Parathyroid adenoma (tissue), 2 donors: Measurements from ENCODE around the gene ABCA3.

Source experiments
- H2AFZ ChIP-seq: fragments of 300-600 bp; sonication (generic); one replicate; pipeline ENCODE4 v1.7.0; 2017; ENCODE audit warnings: antibody characterized with exemption, mild to moderate bottlenecking
- H3K27ac ChIP-seq: fragments of 300-600 bp; sonication (generic); one replicate; pipeline ENCODE4 v1.7.0; 2017
- H3K27me3 ChIP-seq: fragments of 300-600 bp; sonication (generic); one replicate; pipeline ENCODE4 v1.7.0; 2017; ENCODE audit warnings: low read length; ENCODE audit not compliant: control insufficient read depth, insufficient read depth
- H3K36me3 ChIP-seq: fragments of 300-600 bp; sonication (generic); one replicate; pipeline ENCODE4 v1.7.0; 2017; ENCODE audit warnings: low read length; ENCODE audit not compliant: control insufficient read depth, insufficient read depth
- H3K4me1 ChIP-seq: fragments of 300-600 bp; sonication (generic); one replicate; pipeline ENCODE4 v1.7.0; 2017; ENCODE audit warnings: control low read depth
- H3K4me2 ChIP-seq: fragments of 300-600 bp; sonication (generic); one replicate; pipeline ENCODE4 v1.7.0; 2017; ENCODE audit warnings: low read length
- H3K4me3 ChIP-seq: fragments of 300-600 bp; sonication (generic); one replicate; pipeline ENCODE4 v1.7.0; 2017; ENCODE audit warnings: low read depth, low read length
- H3K79me2 ChIP-seq: fragments of 300-600 bp; sonication (generic); one replicate; pipeline ENCODE4 v1.7.0; 2017; ENCODE audit warnings: control low read depth
- H3K9ac ChIP-seq: fragments of 300-600 bp; sonication (generic); one replicate; pipeline ENCODE4 v1.7.0; 2017; ENCODE audit warnings: mild to moderate bottlenecking
- H3K9me3 ChIP-seq: fragments of 300-600 bp; sonication (generic); one replicate; pipeline ENCODE4 v1.7.0; 2017; ENCODE audit warnings: low read length; ENCODE audit not compliant: control insufficient read depth
- CTCF ChIP-seq: fragments of 300-600 bp; sonication (generic); IDR thresholded peaks from one replicate; pipeline ENCODE4 v1.7.0; 2017; ENCODE audit warnings: antibody characterized with exemption, mild to moderate bottlenecking
- donor health status: primary hyperparathyroidism.

ABCA3 gene

DNA sequence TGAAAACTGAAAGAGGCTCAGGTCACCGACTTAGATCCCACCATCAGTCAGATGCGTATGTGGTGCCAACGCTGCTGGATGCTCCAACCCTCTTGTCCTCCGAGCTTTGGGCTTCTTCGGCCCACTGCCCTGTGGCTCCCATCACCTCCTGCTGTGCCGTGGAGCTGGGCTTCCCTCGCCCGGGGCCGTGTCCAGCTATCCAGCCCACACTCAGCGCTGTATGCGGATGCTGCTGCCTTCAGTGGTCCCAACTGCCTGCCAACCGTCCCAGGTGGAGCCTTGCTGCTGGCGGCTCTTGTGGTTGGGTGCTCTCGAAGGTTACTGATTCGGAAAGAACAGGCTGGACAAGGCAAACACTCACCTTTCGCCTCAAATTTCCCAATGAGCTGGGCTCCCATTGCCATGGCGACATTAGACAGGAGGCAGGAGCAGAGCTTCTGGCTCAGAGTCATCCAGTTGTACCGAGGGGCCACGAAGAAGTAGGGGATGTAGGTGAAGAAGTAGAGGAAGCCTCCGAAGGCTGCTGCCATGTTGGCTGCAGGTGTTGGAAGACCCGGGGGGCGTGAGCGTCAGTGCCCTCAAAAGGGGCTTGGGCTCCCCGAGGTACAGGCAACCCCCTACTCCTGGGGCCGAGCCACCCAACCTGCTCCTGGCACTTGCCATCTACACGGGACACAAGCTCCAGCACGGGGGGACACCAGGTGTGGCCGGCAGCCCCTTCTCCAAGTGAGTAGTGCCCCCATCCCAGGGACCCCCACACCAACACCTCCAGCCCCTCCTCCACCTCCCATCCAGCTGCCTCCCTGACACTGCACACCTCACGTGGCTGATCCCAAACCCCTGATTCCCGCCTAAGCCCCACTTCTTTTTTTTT lies 32.2 kb downstream of the ABCA3 start:
- no peak overlapping the region for H3K4me2 ChIP-seq
- H2AFZ ChIP-seq = no peak overlapping the region
- H3K27me3 ChIP-seq = no peaks in the 10 kb centered on the region
- no peaks in the 10 kb centered on the region for H3K79me2 ChIP-seq
- H3K36me3 ChIP-seq = no peaks in the 10 kb centered on the region
- TF ChIP-seq CTCF = no peak
- no peak overlapping the region for H3K4me3 ChIP-seq
- H3K4me1 ChIP-seq = no peaks in the 10 kb centered on the region
- H3K27ac ChIP-seq = no peak overlapping the region
- H3K9ac ChIP-seq = no peak overlapping the region
- H3K9me3 ChIP-seq = no peaks in the 10 kb centered on the region

DNA sequence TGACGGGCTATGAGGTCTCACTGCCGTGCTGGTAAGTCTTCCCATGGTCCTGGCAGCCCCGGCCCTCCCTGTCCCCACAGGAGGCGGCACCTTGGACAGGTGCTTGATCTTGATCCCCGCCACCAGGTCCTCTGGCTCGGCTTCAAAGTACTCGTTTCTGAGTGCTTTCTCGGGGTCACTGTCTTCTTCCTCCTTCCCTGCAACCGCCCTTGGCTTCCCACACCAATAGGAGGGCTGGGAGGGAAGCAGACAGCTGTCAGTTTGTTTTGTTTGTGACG lies 40.7 kb downstream of the ABCA3 start:
- Histone ChIP-seq H2AFZ (no peak overlapping the region), H3K36me3 (no peaks in the 10 kb centered on the region), H3K9ac (no peak overlapping the region), H3K27ac (no peak overlapping the region), H3K9me3 (no peaks in the 10 kb centered on the region), H3K27me3 (no peaks in the 10 kb centered on the region), H3K4me2 (no peak overlapping the region), H3K4me1 (peaks cover 3% of the 10 kb centered on the region), H3K79me2 (no peaks in the 10 kb centered on the region), H3K4me3 (no peak overlapping the region)
- TF ChIP-seq CTCF = no peak

- no peaks in the 10 kb centered on the region for H3K9me3 ChIP-seq
- no peak overlapping the region for H3K9ac ChIP-seq
- no peak overlapping the region for H2AFZ ChIP-seq
- H3K36me3 ChIP-seq = no peaks in the 10 kb centered on the region
- no peak overlapping the region for H3K4me3 ChIP-seq
- H3K4me2 ChIP-seq = no peak overlapping the region
- no peaks in the 10 kb centered on the region for H3K79me2 ChIP-seq
- H3K27ac ChIP-seq = no peak overlapping the region
- no peaks in the 10 kb centered on the region for H3K27me3 ChIP-seq
- H3K4me1 ChIP-seq = peaks cover 3% of the 10 kb centered on the region
- TF ChIP-seq CTCF = no peak
Measured at GRCh38 chr16:2299121-2299914, 41.2 kb downstream of the ABCA3 start.

- H3K36me3 ChIP-seq = no peaks in the 10 kb centered on the region
- H3K9me3 ChIP-seq = no peaks in the 10 kb centered on the region
- no peak overlapping the region for H3K4me2 ChIP-seq
- no peak for TF ChIP-seq CTCF
- no peak overlapping the region for H3K9ac ChIP-seq
- H3K4me3 ChIP-seq = no peak overlapping the region
- H2AFZ ChIP-seq = no peak overlapping the region
- H3K79me2 ChIP-seq = no peaks in the 10 kb centered on the region
- H3K4me1 ChIP-seq = peaks cover 3% of the 10 kb centered on the region
- H3K27me3 ChIP-seq = no peaks in the 10 kb centered on the region
- H3K27ac ChIP-seq = no peak overlapping the region
Measured at GRCh38 chr16:2298621-2299020, 41.9 kb downstream of the ABCA3 start.
